Skeletal muscle cell (primary cell): ENCODE results near the gene OSBPL6.
"Not testable (repeated sequence)": the region's sequence is repeated elsewhere in the genome, so short reads cannot be mapped to it uniquely, and the experiment has no call there.

Experiments used
- DNase-seq: peaks from one replicate; pipeline ENCODE4 v3.0.0-alpha.2; 2010; ENCODE audit warnings: low read depth
- H3K4me3 ChIP-seq: 2 replicates; pipeline ENCODE4 v1.5.1; 2011; ENCODE audit warnings: low read depth, mild to moderate bottlenecking, control low read depth, low read length, moderate library complexity

OSBPL6 gene

DNA sequence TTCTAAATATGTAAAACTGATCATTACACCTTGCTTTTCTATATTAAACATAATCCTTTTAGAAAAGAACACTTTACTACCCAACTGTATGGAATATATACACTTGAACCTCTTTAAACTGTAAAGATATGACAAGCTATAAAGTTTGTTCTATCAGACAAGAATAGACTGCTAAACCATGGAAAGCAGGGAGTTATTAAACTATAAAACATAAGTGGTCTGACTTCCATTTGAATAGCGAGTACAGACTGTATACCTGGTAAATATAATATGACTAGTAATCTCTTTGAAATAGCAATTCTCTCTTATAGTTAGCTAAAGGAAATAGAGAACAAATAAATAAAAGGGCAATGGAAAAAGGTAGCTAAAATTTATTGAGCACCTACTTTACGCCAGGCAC, 131.0 kb downstream of the OSBPL6 start:
- no peak for DNase-seq

DNA sequence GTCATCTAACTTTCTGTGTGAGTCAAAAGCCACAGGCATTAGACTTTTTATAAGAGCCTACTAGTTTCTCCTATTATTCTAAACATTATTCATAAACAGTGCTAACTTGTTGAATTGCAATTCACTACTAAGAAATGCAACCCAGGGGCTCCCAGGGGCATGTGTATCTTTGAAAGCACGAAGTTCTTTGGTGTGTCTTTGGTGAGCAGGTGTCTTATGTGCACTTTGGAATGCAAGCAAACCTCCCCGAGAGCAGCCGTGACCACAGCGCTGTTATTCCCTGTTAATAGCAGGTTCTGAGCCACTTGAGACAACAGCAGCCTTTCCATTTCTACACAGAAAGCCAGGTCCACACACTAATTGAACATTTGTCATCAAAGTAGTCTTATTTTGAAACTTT, 133.2 kb downstream of the OSBPL6 start:
- H3K4me3 ChIP-seq, result no peak overlapping the region
- DNase-seq, result no peak

More for the DNA sequence above, 131.0 kb downstream of the OSBPL6 start:
- H3K4me3 ChIP-seq, result no peak overlapping the region

DNA sequence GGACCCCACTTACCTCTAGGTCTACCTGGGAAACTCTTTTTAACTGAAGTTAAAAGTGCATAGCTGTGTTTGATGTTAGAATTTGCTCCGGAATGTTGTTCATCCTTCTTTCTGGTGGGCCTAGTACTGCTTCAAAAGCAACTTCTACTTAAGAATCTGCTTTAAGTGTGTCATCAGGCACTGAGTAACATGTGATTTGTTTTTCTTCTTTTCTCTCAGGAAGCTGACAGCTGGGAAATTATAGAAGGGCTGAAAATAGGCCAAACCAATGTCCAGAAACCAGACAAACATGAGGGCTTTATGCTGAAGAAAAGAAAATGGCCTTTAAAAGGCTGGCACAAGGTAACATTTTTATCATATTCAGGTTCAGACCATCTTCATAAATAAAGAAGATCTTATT, 133.7 kb downstream of the OSBPL6 start:
- H3K4me3 ChIP-seq, result no peak overlapping the region
- no peak for DNase-seq

DNA sequence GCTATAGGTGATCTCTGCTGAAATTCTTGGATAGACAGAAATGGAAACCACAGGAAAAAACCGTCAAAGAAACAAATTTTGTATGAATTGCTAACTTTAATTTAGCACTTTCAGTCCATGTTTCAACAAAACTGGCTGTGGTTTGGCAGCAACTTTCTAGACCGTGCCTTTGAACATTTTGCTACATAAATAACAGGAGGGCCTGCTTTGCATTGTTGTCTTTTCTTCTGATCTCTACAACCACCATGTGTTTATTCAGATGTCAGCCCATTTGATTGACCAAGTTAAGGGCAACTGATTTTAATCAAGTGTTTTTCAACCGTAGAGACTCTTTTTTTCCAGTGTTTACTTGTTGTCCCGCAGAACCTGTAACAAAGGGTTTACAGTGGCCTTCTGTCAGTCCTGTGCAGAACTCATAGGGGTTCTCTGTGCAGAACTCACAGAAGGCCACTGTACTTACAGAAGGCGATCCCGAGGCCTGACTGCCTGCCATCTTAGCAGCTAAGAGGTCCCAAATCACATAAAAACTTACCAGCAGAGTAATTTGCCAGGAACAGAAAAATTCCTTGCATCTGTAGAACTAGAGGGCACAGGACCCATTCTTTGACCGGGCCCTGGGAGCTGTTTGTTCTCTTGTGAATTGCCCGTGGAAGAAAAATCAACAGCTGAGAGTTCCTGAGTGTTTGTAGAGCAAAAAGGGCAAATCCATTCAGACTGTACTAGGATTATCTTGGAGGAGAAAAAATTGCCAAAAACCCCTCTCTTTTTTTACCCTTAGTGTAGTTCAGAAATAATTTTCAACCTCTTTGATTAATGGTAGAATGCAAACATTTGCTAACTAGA, 136.1 kb downstream of the OSBPL6 start:
- H3K4me3 ChIP-seq, result no peak overlapping the region
- DNase-seq, result no peak

DNA sequence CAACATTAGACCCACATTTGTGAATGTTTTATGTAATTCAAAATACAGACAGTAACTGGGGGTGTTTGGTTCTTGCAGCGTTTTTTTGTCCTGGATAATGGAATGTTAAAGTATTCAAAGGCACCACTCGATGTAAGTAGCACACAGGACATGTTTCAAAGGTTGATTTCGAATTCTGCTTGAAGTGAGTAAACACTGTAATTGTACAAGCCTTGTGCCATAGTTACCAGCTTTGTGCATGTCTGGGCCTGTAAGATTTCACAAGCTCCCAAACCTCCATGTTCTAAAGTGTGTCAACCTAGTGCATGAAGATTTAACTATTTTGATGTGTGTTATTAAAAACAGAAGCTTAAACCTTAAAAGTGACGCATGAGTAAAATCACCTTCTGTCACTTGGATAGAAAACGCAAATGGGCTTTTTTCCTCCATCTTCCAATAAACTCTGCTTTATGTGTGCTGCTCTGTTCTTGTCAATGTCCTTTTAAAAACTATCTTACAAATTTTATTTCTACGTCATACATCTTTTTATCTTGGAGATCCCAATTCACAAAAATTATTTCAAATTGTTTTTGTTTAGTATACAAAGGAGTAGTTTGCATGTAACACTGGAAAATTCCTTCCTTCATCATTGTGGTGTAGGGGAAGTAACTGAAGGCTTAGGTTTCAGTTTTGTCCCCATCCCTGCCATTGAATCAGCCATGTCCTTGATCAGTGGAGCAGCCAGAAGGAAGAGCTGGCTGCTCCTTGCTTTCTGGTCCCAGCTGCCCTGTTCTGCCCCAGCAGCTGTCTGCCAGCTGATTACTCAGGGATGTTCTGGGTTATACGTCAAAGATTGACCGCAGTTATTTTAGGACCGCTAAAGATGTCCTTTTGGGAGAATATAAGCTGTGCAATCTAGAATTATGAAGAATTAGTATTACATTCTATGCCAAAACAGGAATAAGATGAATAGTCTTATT, 137.4 kb downstream of the OSBPL6 start:
- H3K4me3 ChIP-seq, result no peak overlapping the region
- peak; percentile 25 for DNase-seq

DNA sequence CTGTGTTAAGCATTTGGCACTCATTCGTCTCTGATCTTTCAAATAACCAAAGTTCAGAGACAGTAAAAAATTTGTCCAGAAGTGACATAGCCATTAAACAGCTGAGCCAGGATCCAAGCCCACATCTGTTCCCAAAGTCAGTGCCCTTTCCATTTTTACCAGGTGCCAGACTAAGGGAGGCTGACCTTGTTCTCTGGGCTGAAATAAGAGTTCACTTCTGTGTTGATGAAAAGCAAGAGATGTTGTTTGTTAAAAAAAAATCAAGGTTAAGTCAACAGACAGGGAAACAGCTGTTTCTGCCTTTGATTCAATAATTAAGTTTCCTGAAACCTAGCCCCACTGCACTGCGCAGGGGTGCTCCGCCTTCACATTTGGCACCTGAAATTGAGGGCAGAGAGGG, 139.5 kb downstream of the OSBPL6 start:
- no peak overlapping the region for H3K4me3 ChIP-seq
- DNase-seq, result no peak

DNA sequence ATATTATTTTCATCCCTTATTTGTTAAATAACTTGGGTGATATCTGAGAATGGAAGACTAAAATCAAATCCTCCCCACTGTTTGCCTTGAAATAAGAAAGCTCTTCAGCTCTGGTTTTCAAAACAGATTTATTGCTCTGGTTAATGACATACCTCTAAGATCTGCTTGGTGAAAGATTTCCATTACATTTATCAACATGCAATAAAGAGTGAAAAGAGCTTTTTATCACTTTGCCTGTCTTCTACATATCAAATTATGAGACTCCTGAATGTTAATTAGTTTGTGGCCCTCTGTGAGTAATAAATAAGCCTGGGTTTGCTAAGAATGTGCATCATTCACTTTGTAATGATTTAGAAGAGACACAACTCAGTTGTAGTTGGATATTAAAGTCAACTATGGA, 140.9 kb downstream of the OSBPL6 start:
- no peak overlapping the region for H3K4me3 ChIP-seq
- DNase-seq, result no peak

DNA sequence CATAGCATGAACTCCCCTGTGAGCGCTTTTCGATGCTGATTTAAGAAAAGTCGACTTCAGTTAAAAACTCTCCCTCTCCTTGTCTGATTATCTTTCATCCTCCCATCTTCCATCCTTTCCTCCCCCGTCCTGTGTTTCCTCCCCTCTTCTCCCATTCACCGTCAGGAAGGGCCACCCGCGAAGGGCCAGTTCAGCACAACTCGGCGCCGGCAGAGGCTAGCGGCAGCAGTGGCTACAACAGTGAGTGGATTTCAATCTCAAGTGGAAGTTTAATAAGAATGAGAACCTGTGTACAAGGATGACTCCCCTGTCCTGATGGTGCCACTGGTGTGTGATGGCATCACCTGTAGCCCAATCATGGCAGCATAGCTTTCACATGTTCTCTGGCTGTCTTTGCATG, 149.8 kb downstream of the OSBPL6 start:
- no peak overlapping the region for H3K4me3 ChIP-seq
- no peak for DNase-seq

DNA sequence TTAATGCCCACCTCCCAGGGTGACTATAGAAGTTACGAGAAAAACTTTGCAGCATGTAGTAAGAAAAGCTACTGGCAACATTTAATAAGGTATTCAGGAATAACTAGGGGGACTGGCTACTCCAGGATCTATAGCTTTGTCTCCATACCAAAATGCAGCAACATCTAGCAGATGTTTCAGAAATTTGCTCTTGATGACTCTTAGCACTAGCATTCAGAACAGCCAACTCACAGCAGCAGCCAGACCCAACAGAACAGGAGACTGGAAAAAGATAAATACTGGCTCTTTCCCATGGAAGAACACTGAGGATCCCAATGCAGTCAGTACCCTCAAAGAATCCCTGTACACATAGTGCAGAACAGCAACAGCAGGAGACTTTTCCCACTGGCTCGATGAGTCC, 151.6 kb downstream of the OSBPL6 start:
- H3K4me3 ChIP-seq, result no peak overlapping the region
- DNase-seq, result no peak

DNA sequence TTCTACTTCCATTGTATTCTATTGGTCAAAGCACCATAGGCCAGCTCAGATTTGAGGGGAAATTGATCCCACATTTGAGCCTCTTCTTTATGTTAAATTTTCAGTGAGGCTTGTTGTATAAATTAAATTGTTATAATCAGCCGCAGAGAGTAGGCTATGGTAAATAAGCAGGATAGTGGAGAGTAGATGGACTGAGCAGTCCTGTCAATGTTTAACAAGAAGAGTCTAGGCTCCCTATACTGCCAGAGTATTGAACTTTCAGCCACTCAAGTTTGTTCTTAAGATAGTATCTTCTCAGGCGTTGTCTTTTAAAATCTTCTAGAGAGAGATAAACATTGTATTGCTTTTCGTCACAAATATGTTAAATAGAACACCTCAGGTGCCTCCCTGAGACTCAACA, 155.7 kb downstream of the OSBPL6 start:
- no peak for DNase-seq
- no peak overlapping the region for H3K4me3 ChIP-seq

DNA sequence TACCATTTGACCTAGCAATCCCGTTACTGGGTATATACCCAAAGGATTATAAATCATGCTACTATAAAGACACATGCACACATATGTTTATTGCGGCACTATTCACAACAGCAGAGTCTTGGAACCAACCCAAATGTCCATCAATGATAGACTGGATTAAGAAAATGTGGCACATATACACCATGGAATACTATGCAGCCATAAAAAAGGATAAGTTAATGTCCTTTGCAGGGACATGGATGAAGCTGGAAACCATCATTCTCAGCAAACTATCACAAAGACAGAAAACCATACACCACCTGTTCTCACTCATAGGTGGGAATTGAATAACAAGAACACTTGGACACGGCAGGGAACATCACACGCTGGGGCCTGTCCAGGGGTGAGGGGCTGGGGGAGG, 163.4 kb downstream of the OSBPL6 start:
- DNase-seq, H3K4me3 ChIP-seq: not testable (repeated sequence)

DNA sequence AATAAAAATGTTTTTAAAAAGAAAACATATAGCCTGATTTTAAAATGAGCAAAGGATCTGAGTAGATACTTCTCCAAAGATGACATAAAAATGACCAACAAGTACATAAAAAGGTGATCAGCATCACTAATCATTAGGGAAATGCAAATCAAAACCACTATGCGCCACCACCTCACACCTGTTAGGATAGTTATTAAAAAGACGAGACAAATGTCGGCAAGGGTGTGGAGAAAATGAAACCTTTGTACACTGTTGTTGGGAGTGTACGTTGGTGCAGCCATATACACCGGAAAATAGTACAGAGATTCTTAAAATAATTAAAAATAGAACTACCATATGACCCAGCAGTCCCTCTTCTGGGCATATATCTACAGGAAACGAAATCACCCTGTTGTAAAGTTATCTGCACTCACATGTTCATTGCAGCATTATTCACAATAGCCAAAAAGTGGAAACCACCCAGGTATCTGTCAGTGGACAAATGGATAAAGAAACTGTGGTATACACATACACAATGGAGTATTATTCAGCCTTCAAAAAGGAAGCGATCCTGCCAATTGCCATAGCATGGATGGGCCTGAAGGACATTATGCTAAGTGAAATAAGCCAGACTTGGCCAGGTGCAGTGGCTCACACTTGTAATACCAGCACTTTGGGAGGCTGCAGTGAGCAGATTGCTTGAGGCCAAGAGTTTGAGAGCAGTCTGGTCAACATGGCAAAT, 165.0 kb downstream of the OSBPL6 start:
- DNase-seq, result no peak
- no peak overlapping the region for H3K4me3 ChIP-seq

DNA sequence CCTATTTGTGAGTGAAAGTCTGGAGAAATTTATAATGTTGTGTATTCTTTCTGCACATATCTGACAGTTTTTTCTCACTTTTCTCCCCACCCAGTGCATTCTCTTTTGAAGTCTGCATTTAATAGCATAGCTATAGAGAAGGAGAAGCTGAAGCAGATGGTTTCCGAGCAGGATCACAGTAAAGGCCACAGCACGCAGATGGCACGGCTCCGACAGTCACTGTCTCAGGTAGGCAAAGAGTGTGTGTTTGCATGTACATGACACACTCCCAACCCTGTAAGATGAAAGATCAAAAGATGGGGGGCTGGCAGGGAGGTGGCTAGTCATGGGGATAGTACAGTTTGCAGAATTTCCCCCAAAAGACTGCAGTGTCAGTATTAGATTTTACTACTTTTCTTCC, 167.3 kb downstream of the OSBPL6 start:
- no peak overlapping the region for H3K4me3 ChIP-seq
- no peak for DNase-seq

DNA sequence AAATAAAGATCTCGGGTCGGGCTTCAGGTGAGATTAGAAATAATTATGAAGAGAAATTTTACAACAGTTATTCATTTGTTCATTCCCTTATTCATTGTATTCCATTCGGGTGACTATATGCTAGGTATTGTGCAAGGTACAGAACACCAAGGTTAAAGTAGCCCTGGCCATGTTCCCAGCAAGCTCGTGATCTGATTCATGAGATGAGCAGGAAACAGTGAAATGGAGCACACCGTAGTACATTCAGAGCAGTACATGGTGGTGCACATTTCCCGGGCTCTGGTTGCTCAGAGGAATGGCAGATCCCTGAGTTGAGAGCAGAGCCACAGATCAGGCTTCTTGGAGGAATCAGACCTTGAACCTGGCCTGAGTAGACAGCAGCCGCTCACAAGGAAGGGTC, 168.9 kb downstream of the OSBPL6 start:
- peak; percentile 80 for DNase-seq
- H3K4me3 ChIP-seq, result no peak overlapping the region

DNA sequence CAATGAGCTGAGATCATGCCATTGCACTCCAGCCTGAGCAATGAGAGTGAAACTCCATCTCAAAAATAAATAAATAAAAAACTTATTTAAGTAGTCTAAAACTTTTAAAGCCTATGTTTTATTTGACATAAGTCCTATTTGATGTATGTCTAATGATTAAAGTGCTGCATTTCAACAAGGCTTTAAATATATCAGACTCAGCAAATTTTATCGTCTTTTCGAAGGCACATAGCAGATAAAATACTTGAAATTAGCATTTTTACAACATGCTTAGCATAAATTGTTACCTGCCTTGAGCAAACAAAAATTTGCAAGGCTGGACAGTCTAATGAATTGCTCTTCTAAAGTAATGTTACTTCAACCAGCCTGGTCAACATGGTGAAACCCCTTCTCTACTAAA, 170.8 kb downstream of the OSBPL6 start:
- no peak for DNase-seq
- H3K4me3 ChIP-seq, result no peak overlapping the region

DNA sequence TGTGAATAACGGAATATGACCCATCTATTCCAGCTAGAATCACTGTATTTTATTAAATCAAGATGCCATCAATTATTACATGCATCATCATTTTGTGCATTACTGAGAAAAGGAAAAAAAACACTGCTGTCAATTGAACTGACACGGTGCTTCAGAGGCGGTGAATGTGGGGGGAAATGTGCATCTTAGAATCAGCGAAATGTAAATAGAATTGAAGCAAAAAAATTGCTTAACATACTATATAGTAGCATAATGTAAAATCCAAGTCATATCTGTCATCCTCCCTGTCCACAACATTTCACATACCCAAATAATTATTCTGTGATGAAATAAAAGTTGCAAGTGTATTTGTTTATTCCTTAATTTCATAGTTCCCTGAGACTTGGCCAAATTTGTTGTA, 172.1 kb downstream of the OSBPL6 start:
- no peak for DNase-seq
- H3K4me3 ChIP-seq, result no peak overlapping the region

DNA sequence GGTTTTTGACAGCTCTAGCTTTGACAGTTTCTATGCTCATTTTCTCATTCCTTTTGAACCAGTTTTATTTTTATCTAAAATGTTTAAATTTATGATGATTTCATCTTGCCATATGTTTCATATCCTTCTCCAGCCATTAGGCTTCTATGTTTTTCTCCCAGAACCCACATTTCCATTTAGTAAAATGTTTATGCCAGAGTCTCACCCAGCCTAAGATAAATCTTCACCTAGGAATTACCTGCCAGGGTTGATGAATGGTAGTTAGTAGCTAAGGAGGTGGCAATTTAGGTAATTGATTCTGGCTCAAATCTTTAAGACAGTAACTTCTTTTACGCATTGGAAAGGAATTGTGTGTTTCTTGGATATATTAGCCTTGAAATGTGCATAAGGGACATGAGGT, 173.0 kb downstream of the OSBPL6 start:
- no peak overlapping the region for H3K4me3 ChIP-seq
- no peak for DNase-seq

DNA sequence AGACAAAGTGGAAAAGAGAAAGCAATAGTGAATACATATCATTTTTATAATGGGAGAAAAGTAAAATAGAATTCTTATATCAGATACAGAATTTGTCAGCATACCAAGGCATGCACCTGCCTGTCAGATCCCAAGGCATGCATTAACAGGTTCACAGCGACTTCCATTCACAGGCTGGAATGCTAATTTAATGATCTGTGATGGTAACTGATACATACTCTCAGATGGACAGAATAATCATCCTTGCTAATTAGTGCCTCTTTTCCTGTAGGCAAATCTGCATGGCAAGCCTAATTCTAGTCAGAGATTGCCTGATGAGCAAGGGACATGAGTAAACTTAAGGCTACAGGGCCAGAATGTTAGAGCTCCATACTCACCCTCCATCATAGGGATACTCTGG, 180.6 kb downstream of the OSBPL6 start:
- H3K4me3 ChIP-seq, result no peak overlapping the region
- DNase-seq, result no peak

DNA sequence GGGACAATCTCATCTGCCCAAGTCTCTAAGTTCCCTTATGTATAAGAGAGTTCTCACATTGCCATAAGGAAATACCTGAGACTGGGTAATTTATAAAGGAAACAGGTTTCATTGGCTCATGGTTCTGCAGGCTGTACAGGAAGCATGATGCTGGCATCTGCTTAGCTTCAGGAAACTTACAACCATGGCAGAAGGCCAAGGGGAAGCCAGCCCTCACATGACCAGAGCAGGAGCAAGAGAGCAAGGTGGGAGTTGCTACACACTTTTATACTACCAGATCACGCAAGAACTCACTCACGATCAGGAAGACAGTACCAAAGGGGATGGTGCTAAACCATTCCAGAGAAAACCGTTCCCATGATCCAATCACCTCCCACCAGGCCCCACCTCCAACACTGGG, 182.7 kb downstream of the OSBPL6 start:
- DNase-seq, result no peak
- H3K4me3 ChIP-seq, result no peak overlapping the region
